Glomerular endothelial cell (primary cell): ENCODE data around the gene ILK. TPM values are rescaled to one million over a fixed set of nuclear protein-coding genes. Genes with fewer than 3 reads are reported as not detected.
A peak's percentile ranks its signal among the peaks of the same experiment; 100 is the strongest.

Source experiments
- DNase-seq: peaks from one replicate; pipeline ENCODE4 v3.0.0-alpha.2; 2011; ENCODE audit warnings: low read depth, low spot score; ENCODE audit errors: extremely low read depth
- total RNA-seq: library from RNA; depleted of rRNA; stranded (reverse); fragments of >200 nt; gene quantifications from 2 replicates; pipeline ENCODE4 v1.2.3, GENCODE V29; 2015

Gene ILK
- total RNA-seq, 1 donor from 2014 or later, result 191 TPM

DNA sequence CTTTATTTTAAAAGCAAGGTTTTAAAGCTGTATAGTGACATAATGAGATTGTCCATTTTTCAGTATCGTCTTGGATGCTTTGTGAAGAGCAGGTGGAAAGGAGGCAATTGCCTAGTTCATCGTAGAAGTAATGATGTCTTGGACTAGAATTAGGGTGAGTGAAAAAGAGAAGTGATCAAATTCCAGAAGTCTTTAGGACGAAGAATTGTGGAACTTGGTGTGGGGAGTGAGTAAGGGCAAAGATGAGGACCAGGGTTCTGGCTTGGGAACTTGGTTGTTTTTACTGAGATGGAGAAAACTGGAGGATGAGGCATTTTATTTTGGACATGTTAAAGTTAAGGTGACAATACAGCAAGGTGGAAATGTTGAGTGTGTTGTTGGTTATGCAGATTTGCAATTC, 1.2 kb downstream of the ILK start:
- no peak for DNase-seq

DNA sequence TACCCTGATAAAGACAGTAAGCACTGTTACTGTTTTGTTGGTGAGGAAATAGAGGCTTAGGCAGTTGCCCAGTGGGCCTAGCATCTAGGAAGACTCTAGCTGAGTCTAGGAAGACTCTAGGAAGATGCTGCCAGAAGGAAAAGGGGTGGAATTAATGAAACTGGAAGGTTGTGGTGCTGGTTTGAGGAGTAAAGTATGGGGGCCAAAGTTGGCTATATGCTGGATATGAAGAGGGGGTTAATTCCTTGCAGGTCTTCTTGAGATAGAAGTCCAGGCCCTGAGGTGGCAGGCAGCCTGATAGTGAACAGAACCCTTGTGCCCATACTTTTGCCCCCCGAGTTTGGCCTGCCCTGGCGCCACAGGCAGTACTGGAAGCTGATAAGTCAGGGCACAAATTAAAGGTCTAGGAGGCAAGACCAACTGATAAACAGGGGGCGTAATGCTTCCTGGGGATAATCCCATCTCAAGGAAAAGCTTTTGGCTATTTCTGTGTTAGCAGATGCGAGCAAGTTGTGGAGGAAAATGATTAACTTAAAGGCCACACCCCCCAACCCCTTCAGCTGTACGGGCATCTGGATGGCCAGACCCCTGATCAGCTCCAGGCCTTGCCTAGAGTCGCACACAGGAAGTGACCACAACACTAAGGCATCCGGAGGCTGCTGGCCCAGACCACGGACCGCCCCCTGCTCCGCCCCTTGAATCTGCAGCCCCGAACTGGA, 3.1 kb downstream of the ILK start:
- peak; percentile 81 for DNase-seq

- no peak for DNase-seq
These were observed 3.7 kb downstream of the ILK start for GRCh38 chr11:6607190-6607795.

DNA sequence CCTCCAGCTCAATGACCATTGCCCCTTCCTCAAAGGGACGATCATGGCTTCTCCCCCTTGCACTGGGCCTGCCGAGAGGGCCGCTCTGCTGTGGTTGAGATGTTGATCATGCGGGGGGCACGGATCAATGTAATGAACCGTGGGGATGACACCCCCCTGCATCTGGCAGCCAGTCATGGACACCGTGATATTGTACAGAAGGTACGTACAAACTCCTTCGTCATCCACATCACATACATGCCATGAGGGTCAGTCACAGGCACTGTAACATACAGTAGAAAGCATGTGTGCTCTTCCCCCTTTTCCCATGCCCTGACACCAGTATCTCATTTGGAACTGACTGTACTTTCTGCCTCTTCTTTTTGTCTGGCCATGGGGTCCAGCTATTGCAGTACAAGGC, 4.4 kb downstream of the ILK start:
- no peak for DNase-seq

- DNase-seq, result no peak
These were observed 5.3 kb downstream of the ILK start for GRCh38 chr11:6608726-6609501.

DNA sequence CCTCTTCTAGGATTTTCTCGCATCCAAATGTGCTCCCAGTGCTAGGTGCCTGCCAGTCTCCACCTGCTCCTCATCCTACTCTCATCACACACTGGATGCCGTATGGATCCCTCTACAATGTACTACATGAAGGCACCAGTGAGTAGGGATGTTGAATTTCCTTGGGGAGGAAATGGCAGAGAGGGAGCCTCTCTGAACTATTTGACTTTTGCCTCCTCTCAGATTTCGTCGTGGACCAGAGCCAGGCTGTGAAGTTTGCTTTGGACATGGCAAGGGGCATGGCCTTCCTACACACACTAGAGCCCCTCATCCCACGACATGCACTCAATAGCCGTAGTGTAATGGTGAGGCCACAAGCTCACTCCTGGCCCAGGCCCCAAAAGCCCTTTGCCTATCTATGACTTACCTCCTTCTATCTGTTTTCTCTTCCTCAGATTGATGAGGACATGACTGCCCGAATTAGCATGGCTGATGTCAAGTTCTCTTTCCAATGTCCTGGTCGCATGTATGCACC, 6.0 kb downstream of the ILK start:
- no peak for DNase-seq

DNA sequence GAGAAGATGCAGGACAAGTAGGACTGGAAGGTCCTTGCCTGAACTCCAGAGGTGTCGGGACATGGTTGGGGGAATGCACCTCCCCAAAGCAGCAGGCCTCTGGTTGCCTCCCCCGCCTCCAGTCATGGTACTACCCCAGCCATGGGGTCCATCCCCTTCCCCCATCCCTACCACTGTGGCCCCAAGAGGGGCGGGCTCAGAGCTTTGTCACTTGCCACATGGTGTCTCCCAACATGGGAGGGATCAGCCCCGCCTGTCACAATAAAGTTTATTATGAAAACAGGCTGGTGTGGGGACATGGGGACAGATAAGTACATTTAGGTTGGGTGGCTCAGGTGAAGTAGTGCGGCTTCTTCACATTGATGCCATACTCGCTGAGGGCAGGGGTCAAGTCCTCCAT, 7.0 kb downstream of the ILK start:
- DNase-seq, result no peak

DNA sequence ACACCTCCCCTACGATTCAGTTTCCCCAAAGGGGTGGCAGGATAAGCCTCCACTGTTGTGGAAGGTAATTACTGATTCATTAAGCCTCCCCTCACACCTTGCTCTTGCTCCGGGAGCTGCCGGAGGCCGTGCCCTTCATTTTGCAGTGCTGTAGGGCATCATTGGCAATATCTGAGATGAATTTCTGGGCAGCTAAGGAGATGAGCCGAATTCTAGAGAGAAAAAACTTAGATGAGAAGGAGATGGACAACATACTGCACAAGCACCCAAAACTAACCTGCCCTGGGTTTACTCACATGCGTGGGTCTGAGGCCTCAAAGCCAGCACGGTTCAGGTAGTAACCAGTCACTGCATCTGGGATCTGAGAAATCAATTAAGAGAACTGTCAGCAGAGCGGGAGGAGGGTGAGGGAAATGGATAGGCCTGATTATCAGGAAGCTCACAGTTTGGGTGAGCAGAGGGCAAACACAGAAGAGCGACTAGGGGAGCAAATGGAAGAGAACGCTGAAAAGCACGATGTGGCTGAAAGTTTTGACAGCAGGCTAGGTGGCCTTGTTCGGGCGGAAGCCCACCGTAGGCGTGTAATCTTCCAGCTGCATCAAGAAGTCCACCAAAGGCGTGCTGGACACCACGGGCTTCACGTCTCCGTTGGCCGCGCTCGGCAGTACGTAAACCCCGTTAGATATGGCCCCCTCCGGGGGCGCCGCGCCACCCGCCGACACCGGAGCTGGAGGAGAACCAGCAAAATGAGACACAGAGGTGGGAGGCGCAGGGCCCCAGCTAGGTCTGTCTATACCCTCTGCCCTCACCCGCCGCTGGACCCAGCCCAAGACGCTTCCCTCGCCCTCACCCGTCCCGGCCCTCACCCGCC, 7.8 kb downstream of the ILK start:
- no peak for DNase-seq

GRCh38 chr11:6611963-6612212, 8.3 kb downstream of the ILK start:
- DNase-seq, result no peak

DNA sequence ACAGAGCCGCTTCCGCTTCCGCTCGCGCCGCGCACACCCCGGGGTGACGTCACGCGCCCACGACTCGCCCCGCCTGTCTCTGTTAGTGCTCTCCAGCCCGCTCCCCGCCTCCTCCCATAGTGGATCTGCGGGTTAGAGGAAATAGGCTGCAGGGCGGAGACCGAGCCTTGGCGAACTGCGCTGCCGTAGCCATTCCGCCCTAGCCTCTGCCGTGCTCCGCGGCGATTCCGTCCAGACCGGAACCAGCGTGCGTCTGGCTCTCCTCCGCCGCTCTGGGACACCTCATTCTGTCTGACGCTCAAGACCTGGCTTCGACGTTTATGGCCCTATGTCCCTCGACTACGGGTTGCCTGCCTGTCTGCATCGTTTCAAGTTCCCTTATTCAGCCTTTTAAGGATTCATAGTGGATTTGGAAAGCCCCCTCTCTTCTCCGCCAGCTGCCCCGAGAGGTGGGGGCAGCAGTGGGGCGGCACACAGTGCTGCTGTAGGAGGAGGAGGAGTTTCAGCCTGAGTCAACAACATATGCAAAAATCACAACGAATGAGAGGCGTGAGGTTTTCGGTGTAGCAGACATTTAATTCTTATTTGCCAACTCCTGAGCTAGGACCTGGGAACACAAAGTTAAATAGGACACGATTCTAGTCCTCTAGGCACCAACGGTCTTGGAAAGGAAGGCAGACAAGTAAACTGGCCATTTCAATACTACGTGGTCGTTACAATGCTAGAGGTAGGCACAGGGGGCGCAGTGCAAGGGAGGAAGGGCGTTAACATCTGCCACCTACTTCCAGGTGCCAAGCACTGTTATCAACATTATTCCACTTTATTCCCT, 8.9 kb downstream of the ILK start, which contains the start of gene TAF10:
TSS of gene TAF10 (minus strand) at position 4 of the 829 bp plus-strand sequence. CDS start 27 bp downstream, outside the sequence.
- DNase-seq, result no peak

DNA sequence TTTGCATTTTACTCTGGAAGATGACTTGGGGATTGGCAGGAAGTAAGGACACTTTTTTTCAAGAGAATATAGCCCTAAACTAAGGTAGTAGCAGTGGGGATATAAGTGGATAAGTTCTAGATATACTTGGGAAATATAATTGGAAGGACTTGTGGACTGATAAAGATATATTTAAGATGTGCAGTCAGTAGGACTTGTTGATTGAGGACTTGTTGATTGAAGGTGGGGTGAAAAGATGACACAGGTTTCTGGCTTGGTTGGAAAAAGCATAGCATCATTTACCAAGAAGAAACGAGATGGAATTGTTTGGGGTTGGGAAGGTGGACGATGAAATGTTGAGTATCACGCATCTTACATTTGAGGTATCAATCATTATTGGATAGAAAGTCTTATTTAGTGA, 9.9 kb downstream of the ILK start:
- no peak for DNase-seq

- DNase-seq, result no peak
These were observed 10.9 kb downstream of the ILK start for GRCh38 chr11:6614446-6614845.

DNA sequence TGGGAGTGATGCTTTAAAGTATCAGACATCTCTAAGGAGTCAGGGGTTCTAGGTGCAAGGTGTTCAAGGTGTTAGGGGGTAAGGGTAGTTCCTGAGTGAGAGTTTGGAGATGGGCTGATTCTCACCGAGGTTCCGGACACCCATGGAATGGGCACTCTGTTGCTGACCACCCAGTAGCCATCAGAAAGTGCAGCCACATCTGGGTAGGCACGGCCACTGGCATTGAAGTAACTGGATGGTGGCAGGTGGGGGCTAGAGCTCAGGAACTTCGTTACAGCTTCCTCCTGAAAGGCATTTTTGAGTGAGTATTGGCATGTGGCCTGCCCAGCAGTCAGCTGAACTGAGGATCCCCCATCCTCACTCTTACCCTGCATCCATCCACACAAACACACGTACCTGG, 11.5 kb downstream of the ILK start:
- DNase-seq, result no peak

GRCh38 chr11:6615882-6616585, 12.5 kb downstream of the ILK start:
- DNase-seq, result no peak

DNA sequence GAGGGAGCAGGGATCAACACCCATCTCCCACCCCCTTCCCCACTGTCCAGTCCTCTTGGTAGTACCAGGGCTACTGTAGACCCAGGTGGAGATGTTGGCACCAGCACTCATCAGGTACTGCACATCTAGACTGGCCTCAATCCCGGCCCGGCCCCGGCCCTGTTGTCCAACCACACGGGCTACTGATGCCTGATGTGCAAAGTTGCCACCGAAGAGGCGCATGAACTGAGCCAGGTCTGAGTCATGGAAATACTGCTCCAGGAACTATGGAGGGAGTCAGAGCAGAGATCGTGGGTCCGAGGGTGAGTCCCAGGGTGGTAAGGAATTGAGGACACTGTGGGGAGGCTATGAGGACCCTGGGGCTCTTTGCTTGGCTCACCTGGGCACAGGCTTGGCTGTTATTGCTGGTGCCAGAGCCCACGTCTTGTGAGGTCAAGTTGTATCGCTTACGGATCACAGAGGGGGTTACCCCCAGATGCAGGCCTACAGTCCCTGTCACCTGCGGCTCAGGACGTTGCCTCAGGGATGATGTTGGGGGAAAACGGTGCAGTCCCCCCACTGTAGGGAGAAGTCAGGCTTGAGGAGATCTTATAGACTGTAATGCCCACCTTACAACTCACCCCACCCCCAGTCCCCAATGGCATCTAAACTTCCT, 13.1 kb downstream of the ILK start:
- no peak for DNase-seq

DNA sequence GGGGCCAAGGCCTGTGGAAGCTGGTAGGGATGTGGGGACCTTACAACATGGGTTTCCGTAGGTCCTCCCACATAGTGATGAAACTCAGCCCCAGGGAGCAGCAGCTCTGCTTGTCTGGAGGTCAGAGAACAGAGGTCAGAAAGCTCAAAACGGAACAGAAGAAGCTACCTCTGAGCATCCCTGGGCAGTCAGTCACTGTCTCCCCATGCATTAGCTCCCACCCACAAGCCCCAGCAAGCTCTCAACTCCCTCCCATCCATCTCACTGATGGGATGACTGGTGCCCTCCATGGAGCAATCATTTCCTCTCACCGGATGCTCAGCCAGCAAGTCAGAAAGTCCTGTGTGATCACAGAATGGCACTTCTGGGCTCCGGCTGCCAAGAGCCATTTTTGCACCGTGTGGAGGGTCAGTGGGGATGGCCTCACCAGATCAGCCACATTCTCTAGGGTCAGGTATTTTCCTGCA, 13.8 kb downstream of the ILK start:
- DNase-seq, result no peak

GRCh38 chr11:6618117-6619003, 14.8 kb downstream of the ILK start:
- DNase-seq, result no peak
